Bronchial epithelial cell (primary cell): Measurements from ENCODE around the gene PLEKHH3. TPM values are rescaled to one million over a fixed set of nuclear protein-coding genes. Genes with fewer than 3 reads are reported as not detected.

Experiments used
- DNase-seq: peaks from one replicate; pipeline ENCODE4 v3.0.0-alpha.2; 2010; ENCODE audit warnings: low read depth
- FAIRE-seq: peaks from 2 replicates; lab custom pipeline; 2011; peaks lifted over from hg19 to GRCh38; lab: Jason Lieb, UNC
- H3K27me3 ChIP-seq: 2 replicates; pipeline ENCODE4 v1.5.1; 2011; ENCODE audit warnings: low read length; ENCODE audit not compliant: control insufficient read depth, insufficient read depth
- H3K36me3 ChIP-seq: 2 replicates; pipeline ENCODE4 v1.5.1; 2011; ENCODE audit warnings: low read length; ENCODE audit not compliant: control insufficient read depth, insufficient read depth
- H3K4me3 ChIP-seq: 2 replicates; pipeline ENCODE4 v1.5.1; 2011; ENCODE audit warnings: mild to moderate bottlenecking, low read depth, low read length, control low read depth
- CTCF ChIP-seq: IDR thresholded peaks from 2 replicates; pipeline ENCODE4 v1.5.1; 2011; ENCODE audit warnings: mild to moderate bottlenecking, moderate library complexity, low read length, control low read depth, inconsistent platforms; ENCODE audit not compliant: insufficient read depth, severe bottlenecking
- total RNA-seq: library from RNA; depleted of rRNA; stranded (reverse); fragments of >200 nt; gene quantifications from 2 replicates; pipeline ENCODE4 v1.2.1, GENCODE V29; 2014

The PLEKHH3 gene
- total RNA-seq, 1 donor from 2014 or later: 15.3 TPM

GRCh38 chr17:42706732-42707131 lies 29.9 kb upstream of the PLEKHH3 start:
- no peak for FAIRE-seq
- H3K4me3 ChIP-seq: no peak overlapping the region

GRCh38 chr17:42704837-42705494 lies 28.2 kb upstream of the PLEKHH3 start:
- H3K27me3 ChIP-seq: no peaks in the 10 kb centered on the region
- no peak for TF ChIP-seq CTCF
- DNase-seq (no peak), FAIRE-seq (no peak)
- peaks cover 32% of the 10 kb centered on the region for H3K36me3 ChIP-seq
- no peak overlapping the region for H3K4me3 ChIP-seq

More at GRCh38 chr17:42706732-42707131, 29.9 kb upstream of the PLEKHH3 start:
- H3K27me3 ChIP-seq: no peaks in the 10 kb centered on the region
- DNase-seq: no peak
- TF ChIP-seq CTCF: no peak
- H3K36me3 ChIP-seq: peaks cover 33% of the 10 kb centered on the region

GRCh38 chr17:42704490-42704836 lies 27.7 kb upstream of the PLEKHH3 start:
- Histone ChIP-seq H3K36me3 (peaks cover 30% of the 10 kb centered on the region), H3K27me3 (no peaks in the 10 kb centered on the region), H3K4me3 (no peak overlapping the region)
- no peak for TF ChIP-seq CTCF
- FAIRE-seq (no peak), DNase-seq (no peak)

- no peak overlapping the region for H3K4me3 ChIP-seq
- FAIRE-seq: no peak
- peaks cover 22% of the 10 kb centered on the region for H3K36me3 ChIP-seq
- DNase-seq: no peak
- no peaks in the 10 kb centered on the region for H3K27me3 ChIP-seq
- no peak for TF ChIP-seq CTCF
These were observed 25.7 kb upstream of the PLEKHH3 start for GRCh38 chr17:42702446-42702845.

GRCh38 chr17:42700586-42701289 lies 23.9 kb upstream of the PLEKHH3 start:
- no peak for TF ChIP-seq CTCF
- Histone ChIP-seq H3K27me3 (no peaks in the 10 kb centered on the region), H3K4me3 (no peak overlapping the region), H3K36me3 (peaks cover 17% of the 10 kb centered on the region)
- DNase-seq (no peak), FAIRE-seq (no peak)
